ENCODE results near the gene SNCG. TPM values are rescaled to one million over a fixed set of nuclear protein-coding genes. Genes with fewer than 3 reads are reported as not detected.
"Not testable (repeated sequence)": the region's sequence is repeated elsewhere in the genome, so short reads cannot be mapped to it uniquely, and the experiment has no call there.

Gene SNCG
- total RNA-seq, 1 experiment from 2014 or later: 99.4 TPM

DNA sequence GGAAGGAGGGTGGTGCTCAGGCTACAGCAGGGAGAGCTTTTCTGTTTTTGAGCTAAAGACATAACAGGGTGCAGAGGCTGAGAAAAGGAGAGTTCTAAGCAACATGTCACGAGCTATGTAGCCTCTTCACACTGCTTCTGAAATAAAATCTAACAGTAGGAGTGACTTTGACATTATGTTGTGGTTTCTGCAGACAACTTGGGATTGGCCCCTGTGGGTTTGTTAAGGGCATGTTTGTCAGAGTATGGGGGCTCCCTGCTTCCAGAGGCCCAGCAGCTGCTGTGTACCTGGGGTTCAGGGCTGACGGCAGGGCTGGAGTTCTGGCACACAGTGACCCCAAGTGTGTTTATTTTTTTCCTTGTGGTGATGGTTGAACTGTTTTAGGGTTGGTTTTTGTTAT, 25.7 kb upstream of the SNCG start:
- POLR2A ChIA-PET (ENCODE audit: unreplicated experiment): no interaction called here
- H3F3A ChIP-seq (ENCODE audit: insufficient read depth, low read depth): peaks cover 4% of the 10 kb centered on the region; the same call in 1 of the 2 replicates
- no peak overlapping the region for H2AFZ ChIP-seq
- no TSS peak for BruUV-seq (replicated peaks)
- H3K4me3 ChIP-seq: no peak overlapping the region
- no peak for DNase-seq
- intact Hi-C loops (cut with micrococcal nuclease; ENCODE audit: unreplicated experiment): no loop called here
- TF ChIP-seq, protein P1, sequence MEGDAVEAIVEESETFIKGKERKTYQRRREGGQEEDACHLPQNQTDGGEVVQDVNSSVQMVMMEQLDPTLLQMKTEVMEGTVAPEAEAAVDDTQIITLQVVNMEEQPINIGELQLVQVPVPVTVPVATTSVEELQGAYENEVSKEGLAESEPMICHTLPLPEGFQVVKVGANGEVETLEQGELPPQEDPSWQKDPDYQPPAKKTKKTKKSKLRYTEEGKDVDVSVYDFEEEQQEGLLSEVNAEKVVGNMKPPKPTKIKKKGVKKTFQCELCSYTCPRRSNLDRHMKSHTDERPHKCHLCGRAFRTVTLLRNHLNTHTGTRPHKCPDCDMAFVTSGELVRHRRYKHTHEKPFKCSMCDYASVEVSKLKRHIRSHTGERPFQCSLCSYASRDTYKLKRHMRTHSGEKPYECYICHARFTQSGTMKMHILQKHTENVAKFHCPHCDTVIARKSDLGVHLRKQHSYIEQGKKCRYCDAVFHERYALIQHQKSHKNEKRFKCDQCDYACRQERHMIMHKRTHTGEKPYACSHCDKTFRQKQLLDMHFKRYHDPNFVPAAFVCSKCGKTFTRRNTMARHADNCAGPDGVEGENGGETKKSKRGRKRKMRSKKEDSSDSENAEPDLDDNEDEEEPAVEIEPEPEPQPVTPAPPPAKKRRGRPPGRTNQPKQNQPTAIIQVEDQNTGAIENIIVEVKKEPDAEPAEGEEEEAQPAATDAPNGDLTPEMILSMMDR (conservative IDR thresholded peaks at IDR 0.05): no peak
- no peak for TF ChIP-seq EZH2 (IDR thresholded peaks at IDR 0.05; ENCODE audit: low read depth)
- no peaks in the 10 kb centered on the region for H3K79me2 ChIP-seq (ENCODE audit: low read depth)
- H3K9me2 ChIP-seq (ENCODE audit: insufficient read depth): no peaks in the 10 kb centered on the region
- H3K27ac ChIP-seq: no peak overlapping the region
- H4K20me1 ChIP-seq (ENCODE audit: insufficient read depth): no peaks in the 10 kb centered on the region
- CTCF ChIA-PET: no interaction called here
- H3K9me3 ChIP-seq (ENCODE audit: insufficient read depth, low read depth): no peaks in the 10 kb centered on the region
- 0 out of 2 replicates have a peak, but pooled peaks cover 3% of the 10 kb centered on the region for H3K36me3 ChIP-seq (ENCODE audit: low read depth)
- no peak overlapping the region for H3K4me2 ChIP-seq
- no peaks in the 10 kb centered on the region for H3K27me3 ChIP-seq (ENCODE audit: insufficient read depth, low read depth)
- H3K4me1 ChIP-seq (replicated peaks; ENCODE audit: insufficient read depth): peaks cover 18% of the 10 kb centered on the region

DNA sequence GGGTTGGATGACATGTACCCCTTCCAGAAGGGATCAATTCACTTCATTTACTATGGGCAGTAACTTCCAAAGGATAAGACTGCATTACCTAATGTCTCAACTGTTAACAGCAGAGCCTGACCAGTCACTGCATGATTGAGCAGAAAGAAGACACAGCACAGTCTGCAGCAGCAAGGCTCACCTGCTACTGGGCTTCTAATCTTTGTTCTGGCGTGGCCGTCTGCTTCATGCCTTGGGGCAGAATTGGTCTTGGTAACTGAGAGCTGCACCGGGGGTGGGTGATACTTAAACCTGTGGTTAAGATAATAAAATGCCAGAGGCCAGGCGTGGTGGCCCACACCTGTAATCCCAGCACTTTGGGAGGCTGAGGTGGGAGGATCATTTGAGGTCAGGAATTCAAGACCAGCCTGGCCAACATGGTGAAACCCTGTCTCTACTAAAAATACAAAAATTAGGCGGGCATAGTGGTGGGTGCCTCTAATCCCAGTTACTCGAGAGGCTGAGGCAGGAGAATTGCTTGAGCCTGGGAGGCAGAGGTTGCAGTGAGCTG, 24.2 kb upstream of the SNCG start:
- intact Hi-C loops (cut with micrococcal nuclease; ENCODE audit: unreplicated experiment); H3K79me2 ChIP-seq (ENCODE audit: low read depth); H3K4me3 ChIP-seq; H3K27me3 ChIP-seq (ENCODE audit: insufficient read depth, low read depth); H3K9me3 ChIP-seq (ENCODE audit: insufficient read depth, low read depth); H3F3A ChIP-seq (ENCODE audit: insufficient read depth, low read depth); H3K36me3 ChIP-seq (ENCODE audit: low read depth); BruUV-seq (replicated peaks); H3K27ac ChIP-seq; CTCF ChIA-PET; H3K9me2 ChIP-seq (ENCODE audit: insufficient read depth); H4K20me1 ChIP-seq (ENCODE audit: insufficient read depth); H3K4me2 ChIP-seq; H2AFZ ChIP-seq: not testable (repeated sequence)
- peak in 1 of 2 experiments; percentile 49 for DNase-seq
- POLR2A ChIA-PET (ENCODE audit: unreplicated experiment): interaction anchor here (0.8 kb wide), 1 partner anchor 158 kb away, joined by 12 read pairs; no protein-coding TSS in a partner anchor
- H3K4me1 ChIP-seq (replicated peaks; ENCODE audit: insufficient read depth): peaks cover 18% of the 10 kb centered on the region

DNA sequence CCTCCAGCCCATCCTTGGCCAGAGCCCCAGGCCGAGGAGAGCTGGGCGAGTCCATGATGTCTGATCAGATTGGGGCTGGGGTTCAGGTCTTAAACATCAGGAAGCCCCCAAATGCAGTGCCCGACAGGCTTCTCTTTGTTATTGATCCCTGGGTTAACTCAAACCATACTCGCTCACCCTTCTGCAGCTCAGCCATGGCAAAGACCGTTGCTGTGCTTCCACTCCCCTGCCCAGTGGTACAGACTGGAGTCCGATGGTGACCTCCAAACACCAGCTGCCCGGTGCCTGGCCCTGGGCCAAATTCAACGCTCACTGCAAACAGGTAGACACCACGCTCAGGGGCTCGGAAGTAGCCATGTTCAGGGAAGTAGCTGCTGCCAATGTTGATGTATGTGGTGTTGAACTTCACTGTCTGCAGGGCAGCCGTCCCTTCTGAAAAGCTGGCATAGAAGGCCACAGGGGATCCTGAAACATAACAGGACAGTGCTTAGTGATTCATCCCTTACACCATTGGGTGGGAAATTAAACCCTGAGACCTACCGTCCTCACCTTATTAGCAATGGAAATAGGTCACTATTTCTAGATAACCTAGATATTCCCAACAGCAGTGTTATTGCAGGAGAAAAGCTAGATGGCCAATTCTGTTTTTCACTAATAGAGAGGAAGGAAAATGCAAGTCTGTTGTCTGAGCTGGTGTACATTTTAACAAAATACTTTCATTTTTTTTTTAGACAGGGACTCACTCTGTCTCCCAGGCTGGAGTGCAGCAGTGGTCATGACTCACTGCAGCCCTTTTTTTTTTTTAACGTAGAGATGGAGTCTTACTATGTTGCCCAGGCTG, 21.5 kb upstream of the SNCG start:
- no peak for DNase-seq
- Histone ChIP-seq H3K36me3 (ENCODE audit: low read depth) (no peaks in the 10 kb centered on the region), H3K79me2 (ENCODE audit: low read depth) (no peaks in the 10 kb centered on the region), H3F3A (ENCODE audit: insufficient read depth, low read depth) (peaks cover 4% of the 10 kb centered on the region; the same call in 1 of the 2 replicates), H3K4me3 (no peak overlapping the region), H3K27ac (no peak overlapping the region), H3K9me3 (ENCODE audit: insufficient read depth, low read depth) (no peaks in the 10 kb centered on the region), H3K4me2 (no peak overlapping the region), H3K27me3 (ENCODE audit: insufficient read depth, low read depth) (no peaks in the 10 kb centered on the region), H3K9me2 (ENCODE audit: insufficient read depth) (no peaks in the 10 kb centered on the region), H2AFZ (no peak overlapping the region), H3K4me1 (replicated peaks; ENCODE audit: insufficient read depth) (peaks cover 11% of the 10 kb centered on the region), H4K20me1 (ENCODE audit: insufficient read depth) (no peaks in the 10 kb centered on the region)
- no TSS peak for BruUV-seq (replicated peaks)
- intact Hi-C loops (cut with micrococcal nuclease; ENCODE audit: unreplicated experiment): no loop called here
- ChIA-PET CTCF (interaction anchor here (0.6 kb wide), 1 partner anchor 409 kb away, joined by 3 read pairs; no protein-coding TSS in a partner anchor), POLR2A (ENCODE audit: unreplicated experiment) (no interaction called here)
- TF ChIP-seq, protein P1 (conservative IDR thresholded peaks at IDR 0.05): no peak
- TF ChIP-seq EZH2 (IDR thresholded peaks at IDR 0.05; ENCODE audit: low read depth): no peak

Measured in PC-9 (cell line).